Measurements from ENCODE around the gene ELOVL4. TPM values are rescaled to one million over a fixed set of nuclear protein-coding genes. Genes with fewer than 3 reads are reported as not detected.

Gene ELOVL4
- polyA plus RNA-seq, 2 donors, result 10.8 to 11.6 TPM

Other genes starting within 250 kb of the ELOVL4 start
- 1 to 10 TPM; 3.6 to 5.6 TPM for gene TTK, start 57.1 kb upstream of the ELOVL4 start, polyA plus RNA-seq
- gene BCKDHB, start 159.1 kb upstream of the ELOVL4 start, polyA plus RNA-seq, result 1 to 10 TPM; 3.4 to 6.9 TPM

Data from esophagus (tissue), 2 donors.